ENCODE results near the gene MACROD1. TPM values are rescaled to one million over a fixed set of nuclear protein-coding genes. Genes with fewer than 3 reads are reported as not detected.

MACROD1 gene
- total and polyA plus RNA-seq, 5 donors from 2014 or later = 5.3 to 12.7 (median 6.5) TPM

DNA sequence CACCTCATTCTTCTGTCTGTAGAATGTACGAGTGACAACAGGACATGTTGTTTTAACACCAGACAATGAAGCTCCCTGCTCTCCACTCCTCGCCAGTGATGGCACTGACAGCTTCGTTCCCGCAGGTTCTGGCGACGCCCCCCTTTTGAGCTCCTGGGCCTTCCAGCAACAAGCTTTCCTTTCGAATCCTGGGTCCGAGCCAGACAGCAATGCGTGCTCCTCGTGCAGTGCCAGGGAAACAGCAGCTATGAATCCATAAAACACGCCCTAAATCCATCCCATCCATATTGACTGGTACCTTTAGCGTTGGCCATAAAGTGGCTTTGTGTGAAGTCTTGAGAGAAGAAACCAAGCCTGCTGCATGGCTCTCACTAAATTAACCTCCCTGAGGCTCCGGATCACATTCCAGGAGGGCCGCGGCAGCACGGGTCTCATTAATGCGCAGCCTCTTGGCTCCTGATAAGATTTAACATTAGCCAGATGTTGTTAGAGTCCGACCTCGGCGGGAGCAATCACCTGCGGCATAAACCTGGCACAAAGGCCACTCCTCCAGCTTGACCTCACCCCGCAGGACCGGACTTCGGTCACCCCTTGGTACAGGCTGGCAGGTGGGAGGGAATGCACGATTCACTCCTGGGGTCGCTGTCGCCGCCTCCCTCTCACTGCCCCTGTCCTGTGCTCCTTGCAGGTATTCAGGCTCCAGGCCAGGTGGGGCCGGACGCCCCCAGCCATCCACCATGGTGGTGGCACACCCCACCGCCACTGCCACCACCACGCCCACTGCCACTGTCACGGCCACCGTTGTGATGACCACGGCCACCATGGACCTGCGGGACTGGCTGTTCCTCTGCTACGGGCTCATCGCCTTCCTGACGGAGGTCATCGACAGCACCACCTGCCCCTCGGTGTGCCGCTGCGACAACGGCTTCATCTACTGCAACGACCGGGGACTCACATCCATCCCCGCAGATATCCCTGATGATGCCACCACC lies 50.1 kb downstream of the MACROD1 start:
- Histone ChIP-seq H3K27ac (ENCODE audit: insufficient read depth, low read length, poor library complexity, severe bottlenecking) (no peak overlapping the region), H3K27me3 (ENCODE audit: control insufficient read depth, insufficient read depth, low read length) (no peaks in the 10 kb centered on the region), H3K4me1 (ENCODE audit: control insufficient read depth, insufficient read depth, low read length, poor library complexity, severe bottlenecking) (no peaks in the 10 kb centered on the region), H3K4me3 (ENCODE audit: low read depth, low read length) (no peak overlapping the region), H3K9me3 (ENCODE audit: control insufficient read depth in 2 of 2, low read length in 2 of 2) (no peaks in the 10 kb centered on the region), H3K36me3 (ENCODE audit: control insufficient read depth, insufficient read depth, low read length) (no peaks in the 10 kb centered on the region)
- no peak for DNase-seq
- Mint-ChIP-seq H3K4me3 (no peak overlapping the region), H3K36me3 (no peaks in the 10 kb centered on the region), H3K9me3 (no peaks in the 10 kb centered on the region), H3K27ac (no peak overlapping the region), H3K27me3 (no peaks in the 10 kb centered on the region), H3K4me1 (no peaks in the 10 kb centered on the region)
- no peak for ATAC-seq (ENCODE audit: low read depth in 2 of 2)

DNA sequence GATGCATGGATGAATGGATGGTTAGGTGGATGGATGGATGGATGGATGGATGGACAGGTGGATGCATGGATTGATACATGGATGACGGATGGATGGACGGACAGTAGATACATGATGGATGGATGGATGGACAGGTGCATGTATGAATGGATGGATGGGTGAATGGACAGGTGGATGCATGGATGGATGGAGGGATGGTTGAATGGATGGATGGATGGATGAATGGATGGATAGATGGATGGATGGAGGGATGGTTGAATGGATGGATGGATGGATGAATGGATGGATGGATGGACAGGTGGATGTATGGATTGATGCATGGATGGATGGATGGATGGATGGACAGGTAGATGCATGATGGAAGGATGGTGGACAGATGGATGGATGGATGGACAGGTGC lies 51.7 kb downstream of the MACROD1 start:
- no peak overlapping the region for H3K27ac Mint-ChIP-seq
- H3K9me3 ChIP-seq (ENCODE audit: control insufficient read depth in 2 of 2, low read length in 2 of 2) = no peaks in the 10 kb centered on the region
- H3K4me1 Mint-ChIP-seq = no peaks in the 10 kb centered on the region
- H3K36me3 ChIP-seq (ENCODE audit: control insufficient read depth, insufficient read depth, low read length) = no peaks in the 10 kb centered on the region
- no peaks in the 10 kb centered on the region for H3K4me1 ChIP-seq (ENCODE audit: control insufficient read depth, insufficient read depth, low read length, poor library complexity, severe bottlenecking)
- no peak overlapping the region for H3K4me3 ChIP-seq (ENCODE audit: low read depth, low read length)
- DNase-seq (no peak), ATAC-seq (ENCODE audit: low read depth in 2 of 2) (no peak)
- no peak overlapping the region for H3K27ac ChIP-seq (ENCODE audit: insufficient read depth, low read length, poor library complexity, severe bottlenecking)
- no peaks in the 10 kb centered on the region for H3K27me3 Mint-ChIP-seq
- no peaks in the 10 kb centered on the region for H3K27me3 ChIP-seq (ENCODE audit: control insufficient read depth, insufficient read depth, low read length)
- H3K9me3 Mint-ChIP-seq = no peaks in the 10 kb centered on the region
- H3K4me3 Mint-ChIP-seq = no peak overlapping the region
- H3K36me3 Mint-ChIP-seq = no peaks in the 10 kb centered on the region

GRCh38 chr11:64113462-64113780 lies 52.5 kb downstream of the MACROD1 start:
- H3K27me3 ChIP-seq (ENCODE audit: control insufficient read depth, insufficient read depth, low read length) = no peaks in the 10 kb centered on the region
- Mint-ChIP-seq H3K36me3 (no peaks in the 10 kb centered on the region), H3K4me3 (no peak overlapping the region)

DNA sequence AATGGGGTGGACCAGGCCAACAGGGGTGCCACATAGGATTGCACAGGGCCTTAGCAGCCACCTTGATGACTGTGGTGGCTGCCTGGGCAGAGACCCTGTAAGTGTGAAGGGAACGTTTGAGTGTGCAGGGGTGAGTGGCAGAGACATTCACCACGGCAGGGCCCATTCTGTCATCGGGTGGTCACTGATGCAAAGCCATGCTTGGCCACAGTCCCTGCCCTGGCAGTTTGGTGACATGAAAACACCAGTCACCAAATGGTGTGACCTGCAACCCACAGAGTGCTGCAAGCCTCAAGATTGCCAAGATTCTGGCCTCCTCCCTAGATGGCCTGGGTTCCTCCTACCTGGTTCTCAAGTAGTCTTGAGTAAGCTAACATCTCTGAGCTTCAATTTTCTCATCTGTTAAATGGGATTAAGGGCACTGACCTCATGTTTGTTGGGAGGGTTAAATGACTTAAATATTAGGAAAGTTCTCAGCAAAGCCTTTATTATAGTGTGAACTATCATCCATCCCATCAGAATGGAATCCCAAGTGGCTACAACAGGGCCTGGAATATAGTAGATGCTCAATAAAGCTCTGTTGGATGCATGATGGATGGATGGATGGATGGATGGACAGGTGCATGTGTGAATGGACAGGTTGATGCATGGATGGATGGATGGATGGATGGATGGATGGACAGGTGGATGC lies 53.0 kb downstream of the MACROD1 start:
- no peaks in the 10 kb centered on the region for H3K9me3 Mint-ChIP-seq
- Histone ChIP-seq H3K36me3 (ENCODE audit: control insufficient read depth, insufficient read depth, low read length) (no peaks in the 10 kb centered on the region), H3K4me3 (ENCODE audit: low read depth, low read length) (no peak overlapping the region), H3K27ac (ENCODE audit: insufficient read depth, low read length, poor library complexity, severe bottlenecking) (no peak overlapping the region), H3K9me3 (ENCODE audit: control insufficient read depth in 2 of 2, low read length in 2 of 2) (no peaks in the 10 kb centered on the region), H3K27me3 (ENCODE audit: control insufficient read depth, insufficient read depth, low read length) (no peaks in the 10 kb centered on the region), H3K4me1 (ENCODE audit: control insufficient read depth, insufficient read depth, low read length, poor library complexity, severe bottlenecking) (no peaks in the 10 kb centered on the region)
- ATAC-seq (ENCODE audit: low read depth in 2 of 2) = no peak
- H3K4me3 Mint-ChIP-seq = no peak overlapping the region
- no peak overlapping the region for H3K27ac Mint-ChIP-seq
- H3K27me3 Mint-ChIP-seq = no peaks in the 10 kb centered on the region
- H3K36me3 Mint-ChIP-seq = no peaks in the 10 kb centered on the region
- H3K4me1 Mint-ChIP-seq = no peaks in the 10 kb centered on the region
- no peak for DNase-seq

More at GRCh38 chr11:64113462-64113780, 52.5 kb downstream of the MACROD1 start:
- no peak overlapping the region for H3K27ac Mint-ChIP-seq
- no peak overlapping the region for H3K4me3 ChIP-seq (ENCODE audit: low read depth, low read length)
- H3K36me3 ChIP-seq (ENCODE audit: control insufficient read depth, insufficient read depth, low read length) = no peaks in the 10 kb centered on the region
- H3K9me3 Mint-ChIP-seq = no peaks in the 10 kb centered on the region
- no peaks in the 10 kb centered on the region for H3K4me1 Mint-ChIP-seq
- no peak for ATAC-seq (ENCODE audit: low read depth in 2 of 2)
- no peak for DNase-seq
- no peaks in the 10 kb centered on the region for H3K27me3 Mint-ChIP-seq
- no peaks in the 10 kb centered on the region for H3K4me1 ChIP-seq (ENCODE audit: control insufficient read depth, insufficient read depth, low read length, poor library complexity, severe bottlenecking)
- H3K9me3 ChIP-seq (ENCODE audit: control insufficient read depth in 2 of 2, low read length in 2 of 2) = no peaks in the 10 kb centered on the region
- no peak overlapping the region for H3K27ac ChIP-seq (ENCODE audit: insufficient read depth, low read length, poor library complexity, severe bottlenecking)

DNA sequence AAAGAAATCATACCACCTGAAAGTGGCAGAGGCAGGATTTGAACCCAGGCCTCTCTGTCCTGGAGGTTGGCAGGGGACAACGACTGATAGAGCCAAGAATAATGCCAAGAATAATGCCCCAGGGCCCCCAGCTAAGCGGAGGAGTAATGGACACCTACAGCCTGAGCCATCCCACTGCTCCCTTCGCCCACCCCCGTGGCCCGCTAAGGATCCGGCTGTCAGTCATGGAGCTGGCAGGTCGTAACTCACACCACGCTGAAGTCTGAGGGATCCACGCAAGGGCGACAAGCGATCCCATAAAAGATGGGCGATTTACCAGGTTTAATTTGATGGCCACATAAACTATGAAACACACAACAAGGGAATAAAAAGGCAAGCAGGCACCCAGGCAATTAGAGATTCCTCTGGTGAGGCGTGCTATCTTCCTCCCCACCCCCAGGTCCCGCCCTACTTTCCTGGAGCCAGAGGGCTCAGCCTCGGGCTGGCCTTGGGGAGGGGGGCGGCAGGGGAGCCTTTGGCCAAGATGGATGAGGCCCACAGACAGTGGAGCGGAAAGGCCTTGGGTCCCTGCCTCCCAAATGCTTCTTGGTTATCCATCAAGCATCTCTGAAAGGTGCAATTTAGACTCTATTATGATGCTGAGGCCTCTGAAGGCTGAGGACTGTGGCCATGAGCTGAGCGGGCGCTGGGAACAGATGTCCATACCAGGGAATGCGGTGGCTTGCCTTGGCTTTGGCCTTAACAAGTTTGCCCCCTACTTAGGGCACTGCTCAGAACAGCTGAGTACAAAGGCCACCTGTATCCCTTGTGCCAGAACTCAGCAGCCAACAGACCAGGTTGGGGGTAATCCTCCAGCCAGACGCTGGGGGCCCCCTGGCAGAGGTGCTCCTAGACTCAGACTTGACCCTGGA lies 55.2 kb downstream of the MACROD1 start:
- Histone ChIP-seq H3K36me3 (ENCODE audit: control insufficient read depth, insufficient read depth, low read length) (no peaks in the 10 kb centered on the region), H3K4me3 (ENCODE audit: low read depth, low read length) (no peak overlapping the region), H3K4me1 (ENCODE audit: control insufficient read depth, insufficient read depth, low read length, poor library complexity, severe bottlenecking) (no peaks in the 10 kb centered on the region), H3K27ac (ENCODE audit: insufficient read depth, low read length, poor library complexity, severe bottlenecking) (no peak overlapping the region), H3K27me3 (ENCODE audit: control insufficient read depth, insufficient read depth, low read length) (no peaks in the 10 kb centered on the region), H3K9me3 (ENCODE audit: control insufficient read depth in 2 of 2, low read length in 2 of 2) (no peaks in the 10 kb centered on the region)
- Mint-ChIP-seq H3K27me3 (no peaks in the 10 kb centered on the region), H3K27ac (no peak overlapping the region), H3K4me1 (no peaks in the 10 kb centered on the region), H3K9me3 (no peaks in the 10 kb centered on the region), H3K36me3 (no peaks in the 10 kb centered on the region), H3K4me3 (no peak overlapping the region)
- DNase-seq (no peak), ATAC-seq (ENCODE audit: low read depth in 2 of 2) (no peak)

DNA sequence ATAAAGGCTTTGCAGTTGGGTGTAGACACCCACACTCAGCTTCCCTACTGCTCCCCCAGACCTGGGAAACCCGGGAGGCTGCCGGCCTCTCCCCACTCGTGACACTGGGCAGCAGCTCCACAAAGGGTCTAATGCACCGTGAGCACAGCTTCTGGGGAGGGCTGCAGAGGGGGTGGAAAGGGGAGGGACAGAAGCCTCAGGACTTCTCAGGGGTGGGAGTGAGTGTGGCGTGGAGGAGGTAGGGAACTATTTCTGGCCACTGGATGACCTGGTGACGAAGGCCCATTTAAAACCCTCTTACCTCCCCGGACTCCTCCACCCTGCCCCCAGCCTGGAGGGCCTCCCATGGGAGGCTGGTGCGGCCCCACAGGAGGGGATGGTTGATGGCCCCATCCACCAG lies 56.6 kb downstream of the MACROD1 start:
- Mint-ChIP-seq H3K9me3 (no peaks in the 10 kb centered on the region), H3K27ac (no peak overlapping the region), H3K4me3 (no peak overlapping the region), H3K4me1 (no peaks in the 10 kb centered on the region), H3K27me3 (no peaks in the 10 kb centered on the region), H3K36me3 (no peaks in the 10 kb centered on the region)
- ATAC-seq (ENCODE audit: low read depth in 2 of 2) (no peak), DNase-seq (no peak)
- H3K4me3 ChIP-seq (ENCODE audit: low read depth, low read length) = no peak overlapping the region
- H3K27me3 ChIP-seq (ENCODE audit: control insufficient read depth, insufficient read depth, low read length) = no peaks in the 10 kb centered on the region
- H3K9me3 ChIP-seq (ENCODE audit: control insufficient read depth in 2 of 2, low read length in 2 of 2) = no peaks in the 10 kb centered on the region
- H3K27ac ChIP-seq (ENCODE audit: insufficient read depth, low read length, poor library complexity, severe bottlenecking) = no peak overlapping the region
- no peaks in the 10 kb centered on the region for H3K4me1 ChIP-seq (ENCODE audit: control insufficient read depth, insufficient read depth, low read length, poor library complexity, severe bottlenecking)
- no peaks in the 10 kb centered on the region for H3K36me3 ChIP-seq (ENCODE audit: control insufficient read depth, insufficient read depth, low read length)

DNA sequence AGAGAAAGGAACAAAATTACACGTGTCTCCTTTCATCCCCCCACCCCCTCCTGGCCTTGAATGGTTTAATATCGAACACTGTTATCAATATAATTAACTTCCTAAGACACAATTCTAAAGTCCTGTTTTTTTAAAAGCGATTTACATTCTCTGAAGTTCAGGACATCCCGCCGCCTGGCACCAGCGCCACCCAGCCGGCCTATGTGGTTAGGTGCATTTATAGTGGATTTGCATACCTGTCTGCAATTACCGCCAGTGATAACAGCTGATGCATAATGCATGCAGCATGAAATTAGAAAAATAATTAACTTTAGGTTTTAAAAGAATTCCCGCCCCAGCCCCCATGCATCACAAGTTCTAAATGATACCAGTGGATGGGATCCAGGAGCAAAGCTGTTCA lies 58.6 kb downstream of the MACROD1 start:
- Histone ChIP-seq H3K9me3 (ENCODE audit: control insufficient read depth in 2 of 2, low read length in 2 of 2) (no peaks in the 10 kb centered on the region), H3K4me3 (ENCODE audit: low read depth, low read length) (no peak overlapping the region), H3K36me3 (ENCODE audit: control insufficient read depth, insufficient read depth, low read length) (no peaks in the 10 kb centered on the region), H3K4me1 (ENCODE audit: control insufficient read depth, insufficient read depth, low read length, poor library complexity, severe bottlenecking) (no peaks in the 10 kb centered on the region), H3K27ac (ENCODE audit: insufficient read depth, low read length, poor library complexity, severe bottlenecking) (no peak overlapping the region), H3K27me3 (ENCODE audit: control insufficient read depth, insufficient read depth, low read length) (no peaks in the 10 kb centered on the region)
- no peak for ATAC-seq (ENCODE audit: low read depth in 2 of 2)
- no peaks in the 10 kb centered on the region for H3K27me3 Mint-ChIP-seq
- H3K9me3 Mint-ChIP-seq = no peaks in the 10 kb centered on the region
- no peak for DNase-seq
- no peaks in the 10 kb centered on the region for H3K36me3 Mint-ChIP-seq
- H3K27ac Mint-ChIP-seq = no peak overlapping the region
- no peak overlapping the region for H3K4me3 Mint-ChIP-seq
- no peaks in the 10 kb centered on the region for H3K4me1 Mint-ChIP-seq

All from CD4-positive, CD25-positive, alpha-beta regulatory T cell (primary cell).